GM19025 (cell line): ENCODE measurements around the gene C14orf119.

ENCODE experiments used
- ATAC-seq: cut with Tn5 transposase; IDR thresholded peaks from one replicate; pipeline ENCODE4 v1.9.1; 2021; ENCODE audit warnings: mild to moderate bottlenecking, low read depth, moderate library complexity; ENCODE audit not compliant: unreplicated experiment

Gene C14orf119

GRCh38 chr14:23124337-23124954, 29.1 kb downstream of the C14orf119 start:
- no peak for ATAC-seq

GRCh38 chr14:23125011-23125410, 29.7 kb downstream of the C14orf119 start:
- ATAC-seq, result no peak

DNA sequence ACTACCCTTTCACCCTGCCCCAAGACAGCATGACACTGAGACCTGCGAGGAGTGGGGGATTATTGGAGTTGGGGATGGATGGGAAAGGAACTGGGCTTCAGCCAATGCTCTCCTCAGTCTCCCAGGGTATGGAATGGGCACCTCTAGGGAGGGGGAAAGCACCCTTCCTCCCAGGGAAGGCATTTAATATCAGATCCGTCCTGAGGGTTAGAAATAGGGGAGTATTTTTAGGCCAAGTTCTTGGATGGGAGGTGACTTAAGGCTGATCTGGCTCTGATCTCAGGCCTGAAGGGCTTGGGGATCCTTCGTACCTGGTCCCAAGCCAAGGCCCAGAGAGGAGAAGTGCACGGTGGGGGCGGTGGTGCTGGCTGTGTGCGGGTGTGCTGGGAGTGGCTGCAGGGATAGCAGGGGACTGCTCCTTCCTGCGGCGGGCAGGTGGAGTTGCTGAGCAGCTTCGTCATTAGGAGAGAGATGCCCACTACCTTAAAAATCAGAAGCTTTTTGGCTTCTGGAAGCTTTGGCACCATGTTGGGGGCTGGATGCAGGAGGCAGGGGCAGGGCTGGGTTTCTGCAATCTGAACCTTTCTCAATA, 30.7 kb downstream of the C14orf119 start:
- no peak for ATAC-seq

DNA sequence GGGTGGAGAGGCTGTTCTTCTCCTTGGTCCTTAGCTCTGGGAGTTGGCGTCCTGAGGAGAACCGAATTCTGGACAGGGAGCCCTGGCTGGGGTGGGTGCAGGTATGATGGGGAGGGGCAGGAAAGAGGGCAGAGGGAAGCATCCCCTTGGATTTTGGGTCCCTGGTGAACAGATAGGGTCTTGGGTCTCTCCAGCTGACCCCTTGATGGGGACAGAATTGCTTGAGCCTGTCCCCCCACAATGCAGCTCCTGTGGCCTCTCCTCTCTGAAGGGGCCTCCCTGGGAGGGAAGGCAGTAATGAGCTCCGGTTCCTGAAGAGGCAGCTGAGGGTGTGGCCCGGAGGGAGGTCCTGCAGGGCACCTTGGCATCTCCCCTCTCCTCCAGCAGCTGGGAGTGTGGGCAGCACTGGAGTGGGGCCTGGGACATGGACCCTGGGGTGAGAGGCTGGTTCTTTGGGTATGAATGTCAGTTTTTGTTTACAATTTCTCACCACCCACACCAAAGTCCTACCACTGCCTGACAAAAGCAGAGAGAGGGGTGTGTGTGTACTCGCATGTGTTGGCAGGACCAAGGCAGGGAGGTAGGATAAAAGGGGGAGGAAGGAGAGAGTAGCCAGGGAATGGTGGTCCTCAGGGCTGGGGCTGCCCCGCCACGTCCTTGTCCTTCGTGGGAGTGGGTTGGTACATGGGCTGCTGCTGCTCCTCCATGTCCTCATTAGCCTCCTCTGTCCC, 31.4 kb downstream of the C14orf119 start:
- ATAC-seq, result no peak

DNA sequence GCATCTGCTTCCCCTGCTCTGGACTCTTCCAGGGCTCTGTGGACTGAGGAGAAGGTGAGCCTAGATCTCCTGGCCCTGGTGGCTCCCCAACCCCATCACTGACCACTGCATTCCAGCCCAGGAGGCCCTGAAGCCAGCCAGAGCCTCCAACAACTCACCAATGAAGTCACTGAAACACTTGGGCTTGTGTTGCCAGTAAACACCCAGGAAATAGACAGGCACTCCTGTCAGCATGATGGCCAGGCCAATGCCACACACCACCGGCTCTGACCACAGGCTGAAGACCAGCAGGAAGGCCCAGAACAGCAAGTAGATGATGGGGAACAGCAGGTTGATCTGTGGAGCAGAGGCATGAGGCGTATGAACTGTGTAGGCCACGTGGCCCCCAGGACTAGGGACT, 32.6 kb downstream of the C14orf119 start:
- ATAC-seq, result no peak

DNA sequence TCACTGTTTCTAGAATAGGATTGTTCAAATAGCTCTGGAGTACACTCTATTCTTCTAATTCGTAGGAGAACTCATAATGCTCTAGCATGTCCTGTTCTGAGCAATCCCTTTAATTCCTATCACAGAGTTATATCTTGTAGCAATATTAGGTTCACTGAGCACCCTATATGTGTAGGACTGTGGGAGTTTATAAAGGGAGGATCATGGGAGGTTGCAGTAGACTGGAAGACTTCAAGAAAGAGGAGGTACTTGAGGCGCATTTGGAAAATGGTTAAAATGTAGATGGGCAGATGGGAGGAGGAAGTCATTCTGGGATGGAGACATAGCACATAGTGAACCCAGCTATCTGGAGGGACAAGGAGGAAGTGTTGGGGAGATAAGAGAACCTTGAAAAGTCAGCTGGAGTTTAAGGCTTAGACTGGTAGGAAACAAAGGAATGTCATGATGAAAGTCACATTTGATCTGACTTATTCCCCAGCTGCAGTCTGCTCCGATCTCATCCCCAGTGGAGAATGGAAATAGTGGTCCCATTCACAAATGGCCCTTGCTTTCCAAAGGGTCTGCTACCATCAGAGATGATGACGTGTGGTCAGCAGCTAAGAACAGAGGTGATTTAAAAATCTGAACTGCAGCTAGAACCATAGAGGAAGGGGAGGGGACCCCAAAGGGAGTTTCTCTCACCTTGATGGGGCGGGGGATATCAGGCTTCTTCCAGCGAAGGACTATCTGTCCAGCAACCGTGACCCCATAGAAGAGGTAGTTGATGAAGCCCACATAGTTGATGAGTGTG, 33.9 kb downstream of the C14orf119 start:
- ATAC-seq, result no peak

DNA sequence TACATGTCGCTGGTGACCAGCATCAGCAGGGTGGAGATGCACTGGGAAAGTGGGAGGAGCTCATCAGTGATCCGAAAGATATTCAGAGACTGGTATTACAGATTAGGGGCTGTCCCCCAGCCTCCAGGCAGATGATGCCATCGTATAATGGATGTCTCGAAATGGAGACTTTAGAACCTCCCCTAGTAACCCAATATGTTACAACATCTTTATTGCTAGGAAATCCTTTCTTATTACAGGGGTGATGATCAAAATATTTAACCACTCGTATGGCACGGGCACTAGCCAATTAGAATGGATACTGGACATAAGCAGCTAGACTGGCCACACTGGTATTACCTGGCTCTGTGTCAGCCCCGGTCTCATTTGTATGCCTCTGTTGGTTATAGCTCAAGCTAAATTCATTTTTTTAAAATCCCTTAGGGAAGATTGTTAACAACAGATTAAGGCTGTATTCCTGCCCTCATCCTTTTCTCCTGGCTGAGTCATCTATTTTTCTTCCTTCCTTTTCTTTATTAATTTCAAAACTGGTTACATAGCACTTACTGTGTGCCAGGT, 34.5 kb downstream of the C14orf119 start:
- no peak for ATAC-seq

DNA sequence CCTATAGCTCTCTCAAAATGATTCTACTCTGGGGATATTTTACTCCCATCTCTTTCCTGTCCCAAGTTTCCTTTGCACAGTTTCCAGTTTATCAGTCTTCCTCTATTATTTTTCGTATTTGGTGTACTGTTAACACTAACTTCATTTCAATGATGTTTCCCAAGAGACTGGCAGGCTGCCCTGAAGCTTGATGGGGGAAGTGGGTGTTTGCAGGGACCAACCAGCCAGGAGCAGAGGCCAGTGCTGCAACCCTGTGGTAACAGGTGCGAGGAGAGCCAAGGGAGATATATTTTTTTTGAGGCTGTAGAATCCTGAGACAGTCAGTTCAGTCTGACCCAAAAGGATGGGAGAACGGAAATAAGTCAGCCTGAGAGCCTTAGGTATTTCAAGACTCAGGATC, 35.6 kb downstream of the C14orf119 start:
- ATAC-seq, result no peak

- ATAC-seq, result no peak
Observed at GRCh38 chr14:23131482-23131881, 36.2 kb downstream of the C14orf119 start.

DNA sequence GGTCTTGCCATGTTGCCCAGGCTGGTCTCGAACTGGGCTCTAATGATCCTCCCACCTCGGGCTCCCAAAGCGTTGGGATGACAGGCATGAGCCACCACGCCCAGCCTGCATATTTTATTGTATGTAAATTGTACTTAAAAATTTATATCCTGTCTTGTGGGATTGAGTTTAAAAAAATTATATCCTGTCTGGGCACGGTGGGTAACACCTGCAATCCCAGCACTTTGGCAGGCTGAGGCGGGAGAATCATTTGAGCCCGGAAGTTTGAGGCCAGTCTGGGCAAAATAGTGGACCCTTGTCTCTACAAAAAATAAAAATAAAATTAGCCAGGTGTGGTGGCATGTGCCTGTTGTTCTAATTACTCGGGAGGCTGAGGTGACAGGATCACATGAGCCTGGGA, 37.7 kb downstream of the C14orf119 start:
- ATAC-seq, result no peak

- no peak for ATAC-seq
Observed at GRCh38 chr14:23136566-23137133, 41.3 kb downstream of the C14orf119 start.

DNA sequence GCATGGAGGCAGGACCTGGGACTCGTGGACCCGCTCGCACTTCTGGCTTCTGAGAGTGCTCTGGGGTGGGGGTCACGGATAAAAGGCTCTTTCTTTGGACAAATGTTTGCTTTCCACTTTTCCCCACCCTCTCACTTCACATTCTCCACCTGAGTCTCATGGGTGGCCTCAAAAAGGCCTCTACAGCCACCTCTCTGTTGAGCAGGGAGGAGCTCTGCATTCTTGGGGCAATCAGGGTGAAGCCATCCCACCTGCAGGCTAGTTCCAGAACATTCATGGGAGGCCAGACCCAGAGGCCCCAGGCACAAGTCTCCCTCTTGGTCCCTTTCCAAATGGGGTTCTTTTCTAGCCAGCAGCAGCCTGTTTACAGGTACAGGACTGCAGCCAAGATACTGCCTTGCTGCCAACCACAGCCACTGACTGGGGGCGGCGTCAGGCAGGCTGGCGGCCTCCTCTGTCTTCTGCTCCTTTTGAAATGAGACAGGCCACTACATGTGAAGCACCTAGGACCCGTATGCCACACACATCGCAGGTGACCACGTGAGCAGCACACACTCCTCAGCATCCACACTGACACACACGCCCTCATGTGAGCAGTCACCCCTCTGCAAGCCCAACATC, 42.0 kb downstream of the C14orf119 start:
- ATAC-seq, result no peak

- no peak for ATAC-seq
Observed at GRCh38 chr14:23137813-23138535, 42.7 kb downstream of the C14orf119 start.

DNA sequence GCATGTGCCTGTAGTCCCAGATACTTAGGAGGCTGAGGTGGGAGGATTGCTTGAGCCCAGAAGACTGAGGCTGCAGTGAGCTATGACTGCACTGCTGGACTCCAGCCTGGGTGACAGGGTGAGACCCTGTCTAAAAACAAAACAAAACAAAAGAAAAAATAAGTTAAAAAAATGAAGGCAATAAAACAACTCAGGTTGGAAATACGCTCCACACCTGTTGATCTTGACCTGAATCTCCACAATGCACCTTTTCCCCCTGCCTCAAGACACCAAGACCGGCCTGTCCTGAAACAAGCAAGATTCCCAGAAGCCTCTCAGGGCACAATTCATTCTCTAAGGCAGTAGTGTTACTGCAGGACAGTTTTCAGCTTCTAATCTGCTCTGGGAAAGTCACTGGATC, 44.6 kb downstream of the C14orf119 start:
- no peak for ATAC-seq

- ATAC-seq, result no peak
Observed at GRCh38 chr14:23140371-23140770, 45.1 kb downstream of the C14orf119 start.

DNA sequence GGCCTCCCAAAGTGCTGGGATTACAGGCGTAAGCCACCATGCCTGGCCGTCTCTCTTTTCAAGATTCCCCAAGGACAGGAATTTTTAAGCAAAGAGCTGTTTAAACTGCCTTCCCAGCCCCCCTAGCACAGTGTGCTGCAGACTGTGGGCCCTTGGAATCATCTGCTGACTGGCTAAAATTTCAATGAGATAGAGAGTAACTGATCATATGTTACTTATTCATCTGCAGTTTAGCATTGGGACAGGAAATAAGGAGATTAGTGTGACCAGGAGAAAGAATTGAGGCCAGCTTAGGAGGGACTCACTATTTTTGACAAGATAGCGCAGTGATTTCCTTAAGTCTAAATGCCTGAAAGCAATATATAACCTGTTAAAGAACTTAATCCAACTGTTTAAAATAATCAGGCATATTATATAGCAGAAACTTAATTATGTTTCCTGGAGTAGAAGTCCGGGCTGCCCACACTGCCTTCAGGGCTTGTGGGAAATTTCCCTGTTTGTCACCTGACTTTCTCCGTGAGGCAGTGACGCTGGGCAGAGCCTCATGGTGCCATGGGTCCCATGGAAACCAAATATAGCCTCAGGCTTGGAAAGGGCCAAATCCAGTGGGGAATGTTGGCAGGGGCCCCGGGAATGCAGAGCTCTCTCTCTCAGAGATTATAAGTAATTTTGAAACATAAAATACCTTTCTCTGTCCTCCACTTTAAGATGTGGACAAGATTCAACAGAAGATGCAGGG, 46.6 kb downstream of the C14orf119 start:
- ATAC-seq, result no peak

GRCh38 chr14:23142826-23143225, 47.5 kb downstream of the C14orf119 start:
- ATAC-seq, result no peak

GRCh38 chr14:23143911-23144310, 48.6 kb downstream of the C14orf119 start:
- no peak for ATAC-seq
